Measurements from ENCODE around the gene YTHDF1. TPM values are rescaled to one million over a fixed set of nuclear protein-coding genes. Genes with fewer than 3 reads are reported as not detected.

The YTHDF1 gene
- total RNA-seq, 1 experiment from 2014 or later = 85.4 TPM

GRCh38 chr20:63181226-63181625, 34.7 kb downstream of the YTHDF1 start:
- peaks cover 13 to 34% of the 10 kb centered on the region in 2 experiments for H3K4me1 Mint-ChIP-seq
- Histone ChIP-seq H2BK12ac (ENCODE audit: insufficient read length, low read depth, low read length) (no peak overlapping the region), H3K9ac (ENCODE audit: extremely low read depth, insufficient read length, low read length) (no peak overlapping the region), H2BK20ac (ENCODE audit: low read depth, low read length, poor library complexity, severe bottlenecking) (no peak overlapping the region), H3K79me2 (ENCODE audit: insufficient read depth, low read length) (no peaks in the 10 kb centered on the region), H3K27ac (ENCODE audit: insufficient read length, low read depth, low read length) (no peak overlapping the region), H3K4me2 (ENCODE audit: insufficient read depth, insufficient read length, low read length) (no peak overlapping the region), H3K23ac (ENCODE audit: insufficient read length, low read depth, low read length) (no peak overlapping the region), H3K56ac (ENCODE audit: insufficient read length, low read depth, low read length) (no peak overlapping the region), H2BK120ac (ENCODE audit: low read depth, low read length, poor library complexity, severe bottlenecking) (no peak overlapping the region), H2AK5ac (ENCODE audit: insufficient read length, low read length) (no peak overlapping the region), H2AFZ (ENCODE audit: low read length) (no peak overlapping the region), H4K20me1 (ENCODE audit: control insufficient read depth, insufficient read depth, insufficient read length) (peaks cover 11% of the 10 kb centered on the region), H3K27me3 (ENCODE audit: insufficient read depth, low read length) (peaks cover 12% of the 10 kb centered on the region; the same call in 1 of the 2 replicates), H3K4ac (ENCODE audit: low read depth, low read length) (no peak overlapping the region), H3K18ac (ENCODE audit: insufficient read length, low read depth, low read length) (no peak overlapping the region), H4K91ac (ENCODE audit: insufficient read length, low read depth, low read length) (no peak overlapping the region), H4K8ac (replicated peaks; ENCODE audit: insufficient read length, low read depth, low read length) (no peak overlapping the region), H4K5ac (ENCODE audit: insufficient read length, low read depth, low read length) (no peak overlapping the region), H3K23me2 (ENCODE audit: insufficient read length, low read depth, low read length, poor library complexity, severe bottlenecking) (peaks cover 7% of the 10 kb centered on the region), H2BK15ac (ENCODE audit: low read depth, low read length) (no peak overlapping the region), H3T11ph (ENCODE audit: low read length) (no peak overlapping the region), H3K14ac (ENCODE audit: insufficient read depth, low read length) (no peak overlapping the region), H3K79me1 (ENCODE audit: insufficient read depth, low read depth, low read length, poor library complexity, severe bottlenecking) (no peaks in the 10 kb centered on the region), H3K4me1 (ENCODE audit: insufficient read depth, low read length) (no peaks in the 10 kb centered on the region), H3K9me3 (ENCODE audit: control insufficient read depth, low read depth, low read length) (no peaks in the 10 kb centered on the region), H2BK5ac (ENCODE audit: insufficient read length, low read length) (no peak overlapping the region)
- H3K27ac Mint-ChIP-seq = no peak overlapping the region
- WGBS (ENCODE audit: extremely low coverage, insufficient read length, low lambda C conversion rate) = no CpG with 5 or more reads among the region's 4 CpGs
- H3K36me3 Mint-ChIP-seq (ENCODE audit: insufficient read depth in 1 of 3, low read depth in 3 of 3) = peaks cover 0 to 1% (median 0%) of the 10 kb centered on the region in 3 experiments; a peak in 2 of 7 replicates
- no peaks in the 10 kb centered on the region for H3K9me3 Mint-ChIP-seq
- H3K27me3 Mint-ChIP-seq (ENCODE audit: low read depth) = peaks cover 35% of the 10 kb centered on the region
- H3K4me3 Mint-ChIP-seq = no peak overlapping the region
- TF ChIP-seq CTCF (conservative IDR thresholded peaks at IDR 0.05) = no peak
- no peak for DNase-seq
